ENCODE results near the gene PRAC2.

PRAC2 gene

GRCh38 chr17:48734333-48735061, 11.5 kb downstream of the PRAC2 start:
- no peak for DNase-seq (ENCODE audit: low read depth)

DNA sequence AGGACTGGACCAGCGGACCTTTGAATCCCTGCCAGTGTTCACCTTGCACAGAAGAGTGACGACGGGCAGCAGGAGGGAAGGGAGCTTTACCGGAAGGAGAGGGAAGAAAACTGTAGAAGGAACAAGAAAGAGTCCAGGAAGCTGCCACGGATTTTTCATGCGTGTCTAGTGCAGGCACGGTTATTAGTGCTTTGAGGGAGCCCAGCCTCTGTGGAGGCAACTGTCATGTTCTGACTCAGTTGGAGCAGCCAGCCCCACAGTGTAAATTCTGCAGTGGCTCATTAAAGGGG, 12.0 kb downstream of the PRAC2 start:
- DNase-seq (ENCODE audit: low read depth): no peak

DNA sequence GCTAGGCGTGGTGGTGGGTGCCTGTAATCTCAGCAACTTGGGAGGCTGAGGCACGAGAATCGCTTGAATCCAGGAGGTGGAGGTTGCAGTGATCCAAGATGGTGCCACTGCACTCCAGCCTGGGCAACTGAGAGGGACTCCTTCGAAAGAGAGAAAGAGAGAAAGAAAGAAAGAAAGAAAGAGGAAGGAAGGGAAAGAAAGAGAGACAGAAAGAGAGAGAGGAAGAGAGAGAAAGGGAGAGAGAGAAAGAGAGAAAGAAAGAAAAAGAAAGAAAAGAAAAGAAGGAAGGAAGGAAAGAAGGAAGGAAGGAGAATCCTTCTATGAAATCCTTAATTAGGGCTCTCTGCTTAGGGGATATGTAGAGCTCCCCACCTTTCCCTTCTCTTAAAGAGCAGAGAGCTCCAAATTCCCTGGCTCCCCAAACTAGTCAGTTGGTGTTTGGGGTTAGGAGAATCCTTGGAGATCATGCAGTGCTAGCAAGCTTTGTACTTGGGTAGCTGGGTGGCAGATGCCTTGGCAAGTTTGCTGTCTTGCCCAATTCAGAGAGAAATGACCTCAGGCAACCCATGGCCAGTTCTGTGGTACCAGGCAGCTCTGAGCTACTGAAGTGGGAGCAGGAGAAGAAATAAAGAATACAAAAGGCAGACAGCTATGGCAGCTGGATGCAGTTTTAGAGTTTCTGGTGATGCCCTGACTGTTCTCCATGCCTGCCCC, 14.5 kb downstream of the PRAC2 start:
- no peak for DNase-seq (ENCODE audit: low read depth)

DNA sequence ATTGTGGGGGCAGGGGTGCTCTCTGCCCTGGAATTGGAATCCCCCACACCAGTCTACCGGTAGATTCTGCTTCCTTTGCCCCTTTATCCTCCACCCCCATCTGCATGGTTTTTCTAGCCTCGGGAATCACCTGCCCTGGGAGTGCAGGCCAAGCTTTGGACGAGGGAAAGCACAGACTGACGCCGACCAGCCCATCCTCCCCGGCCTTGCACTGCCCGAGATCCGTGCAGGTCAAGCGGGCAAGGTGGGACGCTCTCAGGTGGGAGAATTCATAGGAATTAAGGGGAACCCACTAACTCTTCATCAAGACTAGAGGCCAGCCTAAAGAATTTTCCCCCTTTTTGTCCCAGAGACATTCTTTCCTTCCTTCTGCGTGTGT, 15.4 kb downstream of the PRAC2 start:
- DNase-seq (ENCODE audit: low read depth): no peak

- DNase-seq (ENCODE audit: low read depth): no peak
These were observed 16.0 kb downstream of the PRAC2 start for GRCh38 chr17:48738803-48739526.

DNA sequence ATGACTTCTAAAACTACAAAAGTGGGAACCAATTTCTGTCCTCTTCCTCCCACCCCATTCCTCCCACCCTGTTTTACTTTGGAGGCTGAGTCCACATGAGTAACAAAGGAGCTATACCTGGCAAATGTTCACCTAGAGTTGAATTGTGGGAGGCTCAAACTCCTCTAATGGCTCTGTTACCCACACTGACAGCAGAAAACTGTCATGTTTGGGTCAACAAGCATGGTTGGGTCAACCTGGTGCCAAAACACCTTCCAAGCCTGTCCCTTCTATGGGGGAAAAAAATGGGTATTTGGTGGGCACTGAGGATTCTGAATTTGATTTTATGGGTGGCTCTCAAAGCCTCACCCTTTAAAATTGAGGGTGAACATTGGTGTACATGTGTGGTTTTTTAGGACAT, 17.6 kb downstream of the PRAC2 start:
- no peak for DNase-seq (ENCODE audit: low read depth)

DNA sequence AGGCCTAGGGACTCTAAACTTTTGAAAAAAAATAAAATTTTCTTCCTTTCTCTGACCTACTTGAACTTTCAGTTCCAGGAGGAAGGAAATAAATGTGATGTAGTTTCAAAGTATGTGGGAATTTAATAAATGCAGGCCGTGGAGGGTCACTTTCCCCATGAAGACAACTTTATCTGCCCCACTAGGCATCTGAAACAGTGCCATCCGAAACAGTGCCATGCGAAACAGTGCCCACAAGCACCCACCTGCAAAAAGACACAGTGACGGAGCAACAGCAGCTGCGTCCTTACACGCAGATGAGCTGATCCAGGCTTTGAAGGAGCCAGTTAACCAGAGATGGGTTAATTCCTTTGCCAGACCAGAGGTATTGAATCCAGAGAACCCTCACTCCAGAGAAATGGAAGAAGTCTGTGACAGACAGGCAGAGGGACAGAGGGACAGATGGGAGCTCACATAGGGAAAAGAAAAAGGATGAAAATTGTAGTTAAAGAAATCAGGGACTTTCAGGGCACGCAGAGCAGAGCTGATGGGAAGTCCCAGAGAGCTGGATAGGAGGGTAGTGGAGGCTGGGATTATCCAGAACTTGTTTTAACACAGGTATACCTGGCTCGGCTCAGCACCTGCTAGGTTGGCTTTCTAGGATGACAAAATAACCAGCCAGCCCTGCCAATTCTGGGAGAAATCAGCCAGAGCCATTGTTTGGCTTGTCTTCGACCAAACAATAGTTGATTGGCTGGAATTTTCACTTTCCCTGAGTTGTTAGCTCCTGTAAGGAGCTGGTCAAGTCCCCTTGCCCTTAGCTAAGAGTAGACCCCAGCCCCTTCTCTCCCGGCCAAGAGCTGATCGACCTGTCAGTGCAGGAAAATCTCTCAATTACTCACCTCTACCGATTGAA, 22.6 kb downstream of the PRAC2 start:
- DNase-seq (ENCODE audit: low read depth): no peak

- no peak for DNase-seq (ENCODE audit: low read depth)
These were observed 24.0 kb downstream of the PRAC2 start for GRCh38 chr17:48746916-48747444.

DNA sequence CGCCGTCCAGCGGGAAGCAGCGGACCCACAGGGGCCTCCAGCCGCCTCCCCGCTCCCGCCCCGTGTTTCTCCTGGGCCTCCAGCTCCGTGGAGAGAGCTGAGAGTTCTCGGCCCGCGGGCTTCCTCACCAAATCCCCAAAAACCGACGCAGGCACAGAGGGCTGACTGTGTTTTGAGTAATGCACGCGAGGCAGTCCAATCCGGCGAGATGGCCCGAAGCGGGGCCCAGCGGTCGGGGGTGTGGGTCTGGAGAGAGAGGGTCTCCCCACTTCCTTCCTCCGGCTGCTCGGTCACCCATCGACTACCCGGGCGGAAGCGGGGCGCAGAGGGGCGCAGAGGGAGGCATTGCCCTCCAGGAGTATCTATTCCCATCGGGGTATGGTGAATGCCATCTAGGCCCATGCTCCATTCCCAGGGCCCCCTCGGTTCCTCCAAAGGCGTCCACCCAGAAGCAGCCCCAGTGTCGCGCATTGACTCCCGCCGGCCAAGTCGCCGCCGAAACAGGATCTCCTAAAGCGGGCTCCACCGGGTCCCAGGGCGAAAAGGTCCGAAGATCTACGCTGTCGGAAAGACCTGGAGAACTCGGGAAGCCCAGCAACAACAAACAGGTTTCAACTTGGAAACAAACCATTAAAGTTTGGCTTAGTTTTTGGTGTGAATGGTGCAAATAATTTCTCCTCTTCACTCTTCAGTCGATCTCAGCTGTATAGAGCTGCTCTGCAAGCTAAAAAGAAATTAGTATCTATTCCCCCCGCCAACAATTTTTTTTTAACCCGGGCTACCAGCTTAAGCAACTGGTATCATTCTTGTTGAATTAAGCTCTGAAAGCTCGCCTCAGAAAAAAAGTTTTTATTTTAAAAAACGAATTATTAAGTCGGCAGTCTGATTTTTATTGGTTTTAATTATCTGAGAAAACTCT, 24.7 kb downstream of the PRAC2 start:
- no peak for DNase-seq (ENCODE audit: low read depth)

GRCh38 chr17:48748718-48749566, 26.0 kb downstream of the PRAC2 start:
- no peak for DNase-seq (ENCODE audit: low read depth)

- no peak for DNase-seq (ENCODE audit: low read depth)
These were observed 26.9 kb downstream of the PRAC2 start for GRCh38 chr17:48749621-48750553.

DNA sequence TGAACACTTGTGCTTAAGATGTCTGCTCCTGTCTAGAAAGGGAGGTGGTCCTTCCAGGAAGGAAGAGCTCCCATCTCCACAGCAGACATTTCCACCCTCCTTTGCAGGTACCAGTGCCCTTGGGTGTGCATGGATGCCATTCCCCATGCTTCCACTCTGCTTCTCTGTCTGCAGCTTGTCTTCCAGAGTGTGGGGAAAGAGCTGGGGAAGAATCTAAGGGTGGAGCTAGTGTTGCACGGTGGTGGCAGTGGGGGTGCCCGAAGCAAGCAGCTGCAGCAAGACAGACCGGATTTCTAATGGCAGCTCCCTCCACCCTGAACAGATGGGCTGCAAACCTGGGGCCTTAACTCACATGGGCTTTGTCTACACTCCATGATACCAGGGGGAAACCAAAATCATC, 28.2 kb downstream of the PRAC2 start:
- DNase-seq (ENCODE audit: low read depth): no peak

- DNase-seq (ENCODE audit: low read depth): no peak
These were observed 28.9 kb downstream of the PRAC2 start for GRCh38 chr17:48751733-48752398.

DNA sequence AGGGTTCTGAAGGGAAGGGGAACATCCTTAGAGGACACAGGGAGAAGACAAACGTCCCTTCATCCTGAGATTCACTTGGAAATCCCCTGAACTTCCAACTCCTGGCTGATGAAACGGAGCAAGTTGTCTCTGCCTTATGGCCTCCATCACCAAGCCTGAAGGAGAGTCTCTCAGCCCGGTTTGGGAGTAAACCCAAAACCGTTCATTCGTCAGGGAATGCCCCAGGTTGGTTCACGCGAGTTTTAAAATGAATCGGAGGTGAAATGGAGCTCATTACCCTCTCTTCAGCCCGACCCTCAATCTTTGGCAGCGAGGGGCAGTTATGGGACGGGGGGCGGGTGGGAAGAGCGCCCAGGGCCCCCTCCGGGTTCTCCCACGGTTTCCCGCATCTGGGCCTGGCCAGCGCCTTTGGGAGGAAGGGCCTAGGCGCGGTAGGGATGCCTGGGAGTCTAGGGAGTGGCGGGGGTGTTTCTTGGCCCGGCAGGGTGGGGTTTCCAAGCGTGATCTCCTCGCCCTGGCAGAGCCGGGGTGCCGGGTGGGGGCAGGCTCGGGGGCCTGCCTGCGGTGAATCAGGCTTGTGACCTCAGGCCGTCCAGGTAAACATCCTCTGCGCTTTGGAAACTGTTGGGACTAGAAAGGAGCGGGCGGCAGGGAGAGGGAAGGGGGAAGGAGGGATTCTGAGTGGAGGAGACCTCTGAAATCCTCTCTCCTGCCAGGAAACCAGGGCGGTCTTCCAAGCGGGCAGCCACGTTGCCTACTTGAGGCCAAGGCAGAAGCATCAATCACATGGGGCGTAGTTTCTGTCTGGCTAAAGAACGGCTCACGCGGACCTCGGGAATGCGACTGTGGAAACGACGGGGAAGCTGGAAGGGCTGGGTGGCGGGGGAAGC, 29.7 kb downstream of the PRAC2 start:
- DNase-seq (ENCODE audit: low read depth): no peak

DNA sequence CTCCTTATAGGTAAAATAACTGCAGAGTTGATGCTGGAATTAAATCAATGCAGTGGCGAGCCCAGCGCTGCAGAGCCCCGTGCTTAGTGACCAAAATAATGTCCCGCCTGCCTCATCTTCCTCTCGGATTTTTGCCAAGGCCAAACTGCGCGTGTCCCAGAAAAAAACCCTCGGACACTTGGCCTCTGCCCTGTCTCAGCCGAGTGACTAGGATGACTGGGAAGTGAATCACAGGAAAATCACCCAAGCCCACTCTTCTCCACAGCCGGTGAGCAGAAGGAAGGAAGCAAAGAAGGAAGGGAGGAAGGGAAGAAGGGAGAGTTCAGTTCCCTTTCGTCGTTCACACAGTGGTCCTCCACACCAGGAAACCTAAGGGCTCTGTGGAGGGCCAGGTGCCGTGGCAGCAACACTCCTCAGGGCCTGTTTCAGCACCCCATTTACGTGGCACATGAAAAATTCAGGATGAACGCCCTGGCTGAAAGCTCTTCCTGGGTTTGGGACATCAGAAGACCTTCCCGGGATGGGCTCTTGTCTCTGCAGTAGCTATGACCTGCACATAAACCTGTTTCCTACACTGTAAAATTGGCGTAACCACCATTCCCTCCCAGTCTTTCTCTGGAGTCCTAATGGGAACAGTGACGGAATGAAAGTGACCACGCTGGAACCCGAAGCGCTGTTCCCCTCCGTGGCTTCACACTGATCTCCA, 31.0 kb downstream of the PRAC2 start:
- DNase-seq (ENCODE audit: low read depth): no peak

- DNase-seq (ENCODE audit: low read depth): no peak
These were observed 31.7 kb downstream of the PRAC2 start for GRCh38 chr17:48754500-48755261.
